SK-N-MC (cell line): ENCODE data around the gene MACROD2.

Experiments used
- EZH2 ChIP-seq: fragments of 200-600 bp; sonication (generic); IDR thresholded peaks from one replicate; pipeline ENCODE4 v1.6.1; 2017; ENCODE audit warnings: antibody characterized with exemption
- POLR2AphosphoS5 ChIP-seq: IDR thresholded peaks from 2 replicates; pipeline ENCODE4 v1.6.1; 2012; ENCODE audit warnings: mild to moderate bottlenecking, low read depth, low read length, borderline replicate concordance

GRCh38 chr20:15020845-15021244, 1025.5 kb downstream of the MACROD2 start:
- TF ChIP-seq EZH2 (no peak), POLR2AphosphoS5 (no peak)
